ENCODE results near the gene CDHR5. TPM values are rescaled to one million over a fixed set of nuclear protein-coding genes. Genes with fewer than 3 reads are reported as not detected.

The CDHR5 gene
- total RNA-seq, 1 donor from 2014 or later = not detected

DNA sequence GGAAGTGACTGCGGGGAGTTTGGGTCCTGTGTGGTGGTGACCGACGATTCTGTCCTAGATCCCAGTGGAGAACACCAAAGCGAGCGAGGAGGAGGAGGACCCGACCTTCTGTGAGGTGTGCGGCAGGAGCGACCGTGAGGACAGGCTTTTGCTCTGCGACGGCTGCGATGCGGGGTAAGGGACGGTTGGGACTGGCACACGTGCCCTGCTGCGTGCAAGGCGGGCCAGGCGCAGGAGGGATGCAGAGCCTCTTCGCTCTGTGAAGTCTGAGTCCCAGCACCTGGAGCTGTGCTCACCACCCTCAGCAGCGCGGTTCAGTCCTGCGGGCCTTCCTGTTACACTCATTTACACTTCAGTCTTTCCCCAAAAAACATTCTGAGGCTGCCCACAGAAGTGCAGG, 32.3 kb downstream of the CDHR5 start:
- no peaks in the 10 kb centered on the region for H3K4me1 ChIP-seq
- H4K20me1 ChIP-seq (ENCODE audit: low read depth) = peaks cover 23% of the 10 kb centered on the region
- Mint-ChIP-seq H3K4me1 (no peaks in the 10 kb centered on the region), H3K27me3 (ENCODE audit: insufficient read depth, low read depth) (peaks cover 8% of the 10 kb centered on the region), H3K36me3 (peaks cover 35% of the 10 kb centered on the region), H3K4me3 (no peak overlapping the region), H3K27ac (no peak overlapping the region), H3K9me3 (no peaks in the 10 kb centered on the region)
- H3K27ac ChIP-seq = no peak overlapping the region
- TF ChIP-seq EZH2 (IDR thresholded peaks at IDR 0.05) (no peak), EZH2phosphoT487 (IDR thresholded peaks at IDR 0.05) (no peak)
- TF ChIP-seq, protein P1, sequence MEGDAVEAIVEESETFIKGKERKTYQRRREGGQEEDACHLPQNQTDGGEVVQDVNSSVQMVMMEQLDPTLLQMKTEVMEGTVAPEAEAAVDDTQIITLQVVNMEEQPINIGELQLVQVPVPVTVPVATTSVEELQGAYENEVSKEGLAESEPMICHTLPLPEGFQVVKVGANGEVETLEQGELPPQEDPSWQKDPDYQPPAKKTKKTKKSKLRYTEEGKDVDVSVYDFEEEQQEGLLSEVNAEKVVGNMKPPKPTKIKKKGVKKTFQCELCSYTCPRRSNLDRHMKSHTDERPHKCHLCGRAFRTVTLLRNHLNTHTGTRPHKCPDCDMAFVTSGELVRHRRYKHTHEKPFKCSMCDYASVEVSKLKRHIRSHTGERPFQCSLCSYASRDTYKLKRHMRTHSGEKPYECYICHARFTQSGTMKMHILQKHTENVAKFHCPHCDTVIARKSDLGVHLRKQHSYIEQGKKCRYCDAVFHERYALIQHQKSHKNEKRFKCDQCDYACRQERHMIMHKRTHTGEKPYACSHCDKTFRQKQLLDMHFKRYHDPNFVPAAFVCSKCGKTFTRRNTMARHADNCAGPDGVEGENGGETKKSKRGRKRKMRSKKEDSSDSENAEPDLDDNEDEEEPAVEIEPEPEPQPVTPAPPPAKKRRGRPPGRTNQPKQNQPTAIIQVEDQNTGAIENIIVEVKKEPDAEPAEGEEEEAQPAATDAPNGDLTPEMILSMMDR (IDR thresholded peaks at IDR 0.05) = no peak
- no peaks in the 10 kb centered on the region for H3K27me3 ChIP-seq
- DNase-seq (ENCODE audit: low spot score) = no peak
- no peak overlapping the region for H2AFZ ChIP-seq (replicated peaks)
- H3F3A ChIP-seq (ENCODE audit: low read depth) = no peaks in the 10 kb centered on the region
- H3K9ac ChIP-seq = no peak overlapping the region
- no peaks in the 10 kb centered on the region for H3K36me3 ChIP-seq
- H3K4me3 ChIP-seq = no peak overlapping the region
- no peaks in the 10 kb centered on the region for H3K9me3 ChIP-seq (ENCODE audit: low read depth)
- H3K4me2 ChIP-seq = no peak overlapping the region
- H3K79me2 ChIP-seq (ENCODE audit: low read depth) = peaks cover 10% of the 10 kb centered on the region

DNA sequence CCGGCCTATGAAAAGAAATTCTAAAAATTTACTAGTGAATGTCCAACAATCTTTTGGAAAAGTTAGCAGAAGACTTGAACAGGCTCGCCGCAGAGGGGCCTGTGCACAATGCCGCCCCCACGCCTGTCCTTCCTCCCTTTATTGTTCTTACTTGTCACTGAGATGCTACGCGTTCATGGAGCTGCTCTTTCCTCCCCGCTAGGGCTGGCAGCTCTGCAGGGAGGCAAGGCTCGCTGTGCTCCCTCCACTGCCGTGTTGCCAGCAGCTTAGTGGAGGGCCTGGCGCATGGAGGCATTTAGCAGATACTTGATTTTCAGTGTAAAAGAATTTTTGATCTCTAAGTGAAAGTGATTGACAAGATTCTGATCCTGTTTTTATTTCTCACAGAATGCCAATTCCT, 33.8 kb downstream of the CDHR5 start:
- DNase-seq (ENCODE audit: low spot score) = no peak
- Mint-ChIP-seq H3K27me3 (ENCODE audit: insufficient read depth, low read depth) (peaks cover 8% of the 10 kb centered on the region), H3K9me3 (no peaks in the 10 kb centered on the region), H3K36me3 (peaks cover 38% of the 10 kb centered on the region), H3K4me3 (no peak overlapping the region), H3K4me1 (no peaks in the 10 kb centered on the region), H3K27ac (no peak overlapping the region)
- H3K4me1 ChIP-seq = no peaks in the 10 kb centered on the region
- no peak overlapping the region for H3K4me2 ChIP-seq
- H3K36me3 ChIP-seq = no peaks in the 10 kb centered on the region
- no peak overlapping the region for H3K4me3 ChIP-seq
- no peak overlapping the region for H3K9ac ChIP-seq
- no peak overlapping the region for H3K27ac ChIP-seq
- H4K20me1 ChIP-seq (ENCODE audit: low read depth) = peaks cover 18% of the 10 kb centered on the region
- no peaks in the 10 kb centered on the region for H3F3A ChIP-seq (ENCODE audit: low read depth)
- no peak overlapping the region for H2AFZ ChIP-seq (replicated peaks)
- H3K9me3 ChIP-seq (ENCODE audit: low read depth) = no peaks in the 10 kb centered on the region
- H3K79me2 ChIP-seq (ENCODE audit: low read depth) = peaks cover 10% of the 10 kb centered on the region
- TF ChIP-seq, protein P1 (IDR thresholded peaks at IDR 0.05) = no peak
- TF ChIP-seq EZH2 (IDR thresholded peaks at IDR 0.05) (no peak), EZH2phosphoT487 (IDR thresholded peaks at IDR 0.05) (no peak)
- no peaks in the 10 kb centered on the region for H3K27me3 ChIP-seq

DNA sequence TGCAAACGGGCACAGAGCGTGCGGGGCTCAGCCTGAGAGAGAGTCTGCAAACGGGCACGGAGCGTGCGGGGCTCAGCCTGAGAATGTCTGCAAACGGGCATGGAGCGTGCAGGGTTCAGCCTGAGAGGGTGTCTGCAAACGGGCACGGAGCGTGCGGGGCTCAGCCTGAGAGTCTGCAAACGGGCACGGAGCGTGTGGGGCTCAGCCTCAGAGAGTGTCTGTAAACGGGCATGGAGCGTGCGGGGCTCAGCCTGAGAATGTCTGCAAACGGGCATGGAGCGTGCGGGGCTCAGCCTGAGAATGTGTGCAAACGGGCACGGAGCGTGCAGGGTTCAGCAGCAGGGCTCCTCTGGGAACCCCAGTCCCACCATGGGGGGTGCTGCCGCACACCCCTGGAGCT, 35.0 kb downstream of the CDHR5 start:
- H3K27ac Mint-ChIP-seq = no peak overlapping the region
- H3K79me2 ChIP-seq (ENCODE audit: low read depth) = peaks cover 10% of the 10 kb centered on the region

More for the DNA sequence above, 35.0 kb downstream of the CDHR5 start:
- Histone ChIP-seq H3K36me3 (no peaks in the 10 kb centered on the region), H3F3A (ENCODE audit: low read depth) (no peaks in the 10 kb centered on the region), H2AFZ (replicated peaks) (no peak overlapping the region), H3K9ac (no peak overlapping the region), H3K4me1 (no peaks in the 10 kb centered on the region), H3K27me3 (no peaks in the 10 kb centered on the region), H4K20me1 (ENCODE audit: low read depth) (peaks cover 18% of the 10 kb centered on the region), H3K4me3 (no peak overlapping the region), H3K4me2 (no peak overlapping the region), H3K9me3 (ENCODE audit: low read depth) (no peaks in the 10 kb centered on the region), H3K27ac (no peak overlapping the region)
- TF ChIP-seq EZH2 (IDR thresholded peaks at IDR 0.05) = no peak
- TF ChIP-seq, protein P1 (IDR thresholded peaks at IDR 0.05) = no peak
- no peak for TF ChIP-seq EZH2phosphoT487 (IDR thresholded peaks at IDR 0.05)
- peaks cover 37% of the 10 kb centered on the region for H3K36me3 Mint-ChIP-seq
- peaks cover 8% of the 10 kb centered on the region for H3K27me3 Mint-ChIP-seq (ENCODE audit: insufficient read depth, low read depth)
- no peak overlapping the region for H3K4me3 Mint-ChIP-seq
- H3K4me1 Mint-ChIP-seq = no peaks in the 10 kb centered on the region
- no peaks in the 10 kb centered on the region for H3K9me3 Mint-ChIP-seq
- no peak for DNase-seq (ENCODE audit: low spot score)
